Activated CD4-positive, alpha-beta T cell treated with anti-CD3 and anti-CD28 coated beads, Interleukin-2, amount 10 ng/mL, durations not matched to agents 24 days and 14 days (primary cell): ENCODE measurements around the gene MRPS18B. TPM values are rescaled to one million over a fixed set of nuclear protein-coding genes. Genes with fewer than 3 reads are reported as not detected.

Experiments used
- DNase-seq: peaks from one replicate; pipeline ENCODE4 v3.0.0; 2022
- H3K27ac Mint-ChIP-seq: one replicate; pipeline ENCODE4 v1.8.0; 2022; ENCODE audit warnings: mild to moderate bottlenecking, mixed read lengths
- H3K27me3 Mint-ChIP-seq: one replicate; pipeline ENCODE4 v1.8.0; 2022; ENCODE audit warnings: mixed read lengths
- H3K36me3 Mint-ChIP-seq: one replicate; pipeline ENCODE4 v1.8.0; 2022; ENCODE audit warnings: low read depth, mild to moderate bottlenecking, mixed read lengths
- H3K4me1 Mint-ChIP-seq: one replicate; pipeline ENCODE4 v1.8.0; 2021; ENCODE audit warnings: mixed read lengths
- H3K4me3 Mint-ChIP-seq: one replicate; pipeline ENCODE4 v1.8.0; 2022; ENCODE audit warnings: mild to moderate bottlenecking, moderate library complexity, mixed read lengths
- H3K9me3 Mint-ChIP-seq: one replicate; pipeline ENCODE4 v1.8.0; 2021; ENCODE audit warnings: mixed read lengths
- intact Hi-C: fragments of 100-400 bp; cut with micrococcal nuclease; formaldehyde crosslinking; loops from one replicate; pipeline ENCODE4 v1.15.1; 2023
- total RNA-seq: library from RNA; stranded (reverse); gene quantifications from 2 replicates; pipeline ENCODE4 v1.2.3, GENCODE V29; 2022

The MRPS18B gene
- 79.4 and 83.6 TPM in 2 replicates for total RNA-seq

DNA sequence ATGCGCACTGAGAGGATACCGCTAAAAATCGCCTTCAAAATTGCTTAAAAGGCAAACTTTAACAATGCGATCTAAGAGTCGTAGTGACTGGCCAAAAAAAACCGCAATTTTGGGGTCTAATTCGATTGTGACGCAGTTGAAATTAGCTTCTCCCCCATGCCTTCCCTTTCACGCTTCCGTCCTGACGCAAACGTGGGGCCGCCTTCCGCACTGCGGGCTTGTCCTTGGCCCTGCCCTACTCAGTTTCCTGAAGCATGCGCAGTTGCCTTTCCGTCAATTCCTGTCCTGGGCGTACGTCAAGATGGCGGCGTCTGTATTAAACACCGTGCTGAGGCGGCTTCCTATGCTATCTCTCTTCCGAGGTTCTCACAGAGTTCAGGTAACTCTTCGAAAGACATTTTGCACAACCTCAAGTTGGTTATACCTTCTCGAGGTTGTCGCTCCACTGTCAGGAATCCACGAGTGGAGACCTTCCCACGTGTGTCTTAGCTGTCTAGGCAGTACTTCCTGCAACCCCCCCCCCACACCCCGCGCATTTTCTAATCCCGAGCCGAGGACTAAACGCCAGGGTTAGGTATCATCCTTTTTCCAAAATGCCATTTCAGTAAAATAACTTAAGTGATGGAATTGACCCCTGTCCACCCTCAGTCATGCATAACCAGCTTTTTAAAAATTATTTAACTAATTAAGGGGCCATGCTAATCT, at the start of gene MRPS18B:
MRPS18B (plus strand) TSS at position 276 of the 705 bp plus-strand sequence; CDS start at position 302, 26 bp downstream.
- peaks cover 39% of the 10 kb centered on the region for H3K4me1 Mint-ChIP-seq
- peaks cover 6% of the 10 kb centered on the region for H3K27me3 Mint-ChIP-seq
- peaks cover 66% of the 10 kb centered on the region for H3K36me3 Mint-ChIP-seq
- DNase-seq, result peak; percentile 99
- peak within 1 kb of the TSS; percentile 90 for H3K4me3 Mint-ChIP-seq
- peak within 1 kb of the TSS; percentile 92 for H3K27ac Mint-ChIP-seq
- no peaks in the 10 kb centered on the region for H3K9me3 Mint-ChIP-seq
- intact Hi-C loops, result loop anchor here (1.0 to 10.0 kb wide), 12 partner anchors 9 to 553 kb away; partner anchors contain the start of genes ATAT1, C6orf136, CCHCR1 and DHX16

DNA sequence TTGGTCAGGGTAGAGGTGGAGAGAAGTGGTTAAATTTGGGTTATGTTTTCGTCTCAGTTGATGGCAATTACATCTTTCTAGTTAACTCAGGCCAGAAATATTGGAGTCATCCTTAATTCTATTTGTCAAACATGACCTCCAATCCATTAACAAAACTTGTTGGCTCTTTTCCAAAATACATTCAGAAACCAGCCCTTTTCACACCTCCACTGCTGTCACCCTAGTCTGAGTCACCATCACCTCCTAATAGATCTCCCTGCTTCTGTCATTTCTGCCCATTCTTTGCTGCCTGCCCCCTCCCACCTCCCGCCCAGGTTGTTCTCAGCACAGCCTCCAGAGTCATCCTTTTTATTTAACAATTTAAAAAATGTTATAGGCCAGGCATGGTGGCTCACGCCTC, 49.4 kb upstream of the MRPS18B start:
- no peak overlapping the region for H3K4me3 Mint-ChIP-seq
- no peak overlapping the region for H3K27ac Mint-ChIP-seq
- H3K4me1 Mint-ChIP-seq, result peaks cover 47% of the 10 kb centered on the region
- H3K27me3 Mint-ChIP-seq, result no peaks in the 10 kb centered on the region
- H3K9me3 Mint-ChIP-seq, result no peaks in the 10 kb centered on the region
- intact Hi-C loops, result no loop called here
- DNase-seq, result no peak
- peaks cover 27% of the 10 kb centered on the region for H3K36me3 Mint-ChIP-seq

DNA sequence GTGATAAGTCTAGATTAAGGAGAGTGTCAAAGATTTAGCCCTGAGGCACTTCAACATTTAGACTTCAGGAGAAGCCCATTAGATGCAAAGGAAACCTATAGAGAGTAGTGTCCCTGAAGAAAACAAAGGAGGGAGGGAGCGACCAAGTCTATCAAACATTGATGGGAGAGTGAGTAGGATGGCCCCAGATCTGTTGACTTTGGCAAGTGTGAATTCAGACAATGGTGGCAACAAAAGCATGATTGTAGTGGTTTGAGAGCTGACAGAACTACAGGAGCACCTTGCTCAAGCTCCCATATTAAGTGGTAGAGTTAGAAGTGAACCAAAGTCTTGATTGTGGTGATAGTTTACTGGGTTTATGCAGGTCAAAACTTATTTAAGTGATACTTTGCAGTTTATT, 47.4 kb upstream of the MRPS18B start:
- Mint-ChIP-seq H3K4me3 (peak overlapping the region; percentile 92), H3K9me3 (no peaks in the 10 kb centered on the region), H3K27ac (peak overlapping the region; percentile 12), H3K27me3 (no peaks in the 10 kb centered on the region), H3K36me3 (peaks cover 27% of the 10 kb centered on the region), H3K4me1 (peaks cover 58% of the 10 kb centered on the region)
- no peak for DNase-seq
- intact Hi-C loops, result loop anchor here (2.0 kb wide), 2 partner anchors 77 to 147 kb away; partner anchors contain the start of genes C6orf136 and MDC1

DNA sequence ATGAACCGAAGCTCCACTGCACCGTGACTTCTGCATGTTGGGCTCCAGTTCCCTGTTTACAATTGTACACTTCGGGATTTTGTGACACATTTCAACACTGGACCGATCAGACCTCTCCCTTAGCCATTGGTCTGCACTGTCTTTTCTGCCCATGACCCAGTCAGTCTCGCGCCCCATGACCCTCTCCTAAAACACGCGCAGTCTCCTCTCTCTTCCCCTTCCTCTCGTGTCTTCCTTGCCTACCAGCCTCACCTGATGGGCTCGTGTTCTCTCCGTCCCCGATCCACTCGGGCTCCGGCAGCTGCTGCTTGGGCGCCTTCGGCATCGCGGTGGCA, 46.9 kb upstream of the MRPS18B start:
- H3K27me3 Mint-ChIP-seq, result no peaks in the 10 kb centered on the region
- peaks cover 28% of the 10 kb centered on the region for H3K36me3 Mint-ChIP-seq
- no peak for DNase-seq
- H3K9me3 Mint-ChIP-seq, result no peaks in the 10 kb centered on the region
- H3K27ac Mint-ChIP-seq, result peak overlapping the region; percentile 99
- H3K4me3 Mint-ChIP-seq, result peak overlapping the region; percentile 92
- H3K4me1 Mint-ChIP-seq, result peaks cover 59% of the 10 kb centered on the region
- intact Hi-C loops, result loop anchor here (1.0 to 2.0 kb wide), 4 partner anchors 13 to 146 kb away; partner anchors contain the start of genes C6orf136, MDC1 and PRR3

- H3K27me3 Mint-ChIP-seq, result no peaks in the 10 kb centered on the region
These were observed 46.4 kb upstream of the MRPS18B start, which contains the start of gene ABCF1 for GRCh38 chr6:30571075-30571761. Gene ABCF1, plus strand, starts transcription at chr6:30571442. Its CDS starts 46 bp downstream, at chr6:30571488.

DNA sequence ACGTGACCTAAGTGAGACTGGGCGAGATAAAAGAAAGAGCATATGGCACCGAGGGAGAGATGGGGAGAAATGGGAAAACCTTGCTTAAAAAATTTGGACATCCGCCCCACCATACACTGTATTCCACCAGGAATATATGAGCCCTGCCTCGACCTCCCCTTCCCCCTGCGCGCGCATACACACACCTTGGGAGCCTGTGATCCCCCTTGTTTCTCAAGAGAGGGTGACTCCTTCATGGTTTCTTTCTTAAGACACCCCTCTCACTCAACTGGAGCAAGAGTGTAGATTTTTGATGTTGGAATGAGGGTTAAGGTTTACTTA, 45.9 kb upstream of the MRPS18B start:
- H3K9me3 Mint-ChIP-seq, result no peaks in the 10 kb centered on the region
- H3K36me3 Mint-ChIP-seq, result peaks cover 32% of the 10 kb centered on the region
- no peak for DNase-seq
- peak overlapping the region; percentile 92 for H3K4me3 Mint-ChIP-seq
- H3K27me3 Mint-ChIP-seq, result no peaks in the 10 kb centered on the region
- peaks cover 63% of the 10 kb centered on the region for H3K4me1 Mint-ChIP-seq
- H3K27ac Mint-ChIP-seq, result peak overlapping the region; percentile 99
- intact Hi-C loops, result loop anchor here (1.0 to 2.0 kb wide), 4 partner anchors 14 to 145 kb away; partner anchors contain the start of genes C6orf136, MDC1 and PRR3

More at GRCh38 chr6:30571075-30571761, 46.4 kb upstream of the MRPS18B start, which contains the start of gene ABCF1:
- Mint-ChIP-seq H3K36me3 (peaks cover 28% of the 10 kb centered on the region), H3K4me1 (peaks cover 59% of the 10 kb centered on the region), H3K9me3 (no peaks in the 10 kb centered on the region), H3K4me3 (peak within 1 kb of the TSS; percentile 92), H3K27ac (peak within 1 kb of the TSS; percentile 99)
- peak; percentile 100 for DNase-seq
- intact Hi-C loops, result loop anchor here (1.0 to 2.0 kb wide), 4 partner anchors 14 to 146 kb away; partner anchors contain the start of genes C6orf136, MDC1 and PRR3

- intact Hi-C loops, result no loop called here
- Mint-ChIP-seq H3K9me3 (no peaks in the 10 kb centered on the region), H3K27me3 (no peaks in the 10 kb centered on the region), H3K36me3 (peaks cover 36% of the 10 kb centered on the region), H3K27ac (peak overlapping the region; percentile 99), H3K4me3 (peak overlapping the region; percentile 92), H3K4me1 (peaks cover 67% of the 10 kb centered on the region)
- no peak for DNase-seq
These were observed 45.5 kb upstream of the MRPS18B start for GRCh38 chr6:30572148-30572547.

DNA sequence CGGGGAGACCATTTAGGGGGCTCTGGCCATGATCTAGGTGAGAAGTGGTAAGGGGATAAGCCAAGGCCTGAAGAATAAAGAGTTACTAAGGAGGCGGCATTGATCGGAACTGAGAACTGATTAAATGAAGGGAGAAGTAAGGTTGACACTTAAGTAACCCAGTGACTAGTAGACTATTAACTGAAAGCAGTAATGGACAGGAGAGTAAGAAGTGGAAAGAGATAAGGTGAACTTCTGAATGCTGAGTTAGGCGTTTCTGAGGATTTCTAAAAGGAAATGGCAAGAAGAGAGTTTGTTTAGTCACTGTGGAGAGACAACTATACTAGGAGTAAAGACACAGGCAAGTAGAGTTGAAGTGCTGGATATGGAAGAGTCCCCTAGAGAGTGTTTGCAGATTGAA, 44.5 kb upstream of the MRPS18B start:
- H3K9me3 Mint-ChIP-seq, result no peaks in the 10 kb centered on the region
- intact Hi-C loops, result no loop called here
- peaks cover 68% of the 10 kb centered on the region for H3K4me1 Mint-ChIP-seq
- H3K27ac Mint-ChIP-seq, result peak overlapping the region; percentile 39
- DNase-seq, result no peak
- peaks cover 46% of the 10 kb centered on the region for H3K36me3 Mint-ChIP-seq
- H3K4me3 Mint-ChIP-seq, result peak overlapping the region; percentile 92
- H3K27me3 Mint-ChIP-seq, result no peaks in the 10 kb centered on the region

GRCh38 chr6:30578051-30578450, 39.6 kb upstream of the MRPS18B start:
- Mint-ChIP-seq H3K9me3 (no peaks in the 10 kb centered on the region), H3K4me1 (peaks cover 34% of the 10 kb centered on the region), H3K4me3 (no peak overlapping the region), H3K36me3 (peaks cover 74% of the 10 kb centered on the region), H3K27me3 (no peaks in the 10 kb centered on the region), H3K27ac (no peak overlapping the region)
- intact Hi-C loops, result no loop called here
- no peak for DNase-seq

GRCh38 chr6:30583921-30584320, 33.7 kb upstream of the MRPS18B start:
- H3K36me3 Mint-ChIP-seq, result peaks cover 75% of the 10 kb centered on the region
- H3K27me3 Mint-ChIP-seq, result no peaks in the 10 kb centered on the region
- intact Hi-C loops, result no loop called here
- H3K4me1 Mint-ChIP-seq, result no peaks in the 10 kb centered on the region
- H3K27ac Mint-ChIP-seq, result no peak overlapping the region
- H3K4me3 Mint-ChIP-seq, result no peak overlapping the region
- DNase-seq, result no peak
- no peaks in the 10 kb centered on the region for H3K9me3 Mint-ChIP-seq

DNA sequence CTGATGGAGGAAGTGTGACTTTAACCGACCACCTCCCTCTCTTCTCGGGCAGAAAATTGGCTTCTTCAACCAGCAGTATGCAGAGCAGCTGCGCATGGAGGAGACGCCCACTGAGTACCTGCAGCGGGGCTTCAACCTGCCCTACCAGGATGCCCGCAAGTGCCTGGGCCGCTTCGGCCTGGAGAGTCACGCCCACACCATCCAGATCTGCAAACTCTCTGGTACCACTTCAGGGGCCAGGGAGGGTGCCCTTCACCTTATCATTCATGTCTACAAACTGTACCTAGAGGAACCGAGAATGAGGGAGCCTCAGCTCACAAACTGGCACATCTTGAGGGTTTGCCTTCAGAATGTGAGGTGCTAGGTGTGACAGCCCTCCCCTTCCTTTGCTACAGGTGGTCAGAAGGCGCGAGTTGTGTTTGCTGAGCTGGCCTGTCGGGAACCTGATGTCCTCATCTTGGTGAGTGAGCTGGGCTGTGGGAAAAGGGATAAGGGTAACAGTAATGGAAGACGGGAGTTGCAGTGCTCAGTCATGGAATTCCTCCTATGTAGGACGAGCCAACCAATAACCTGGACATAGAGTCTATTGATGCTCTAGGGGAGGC, 27.8 kb upstream of the MRPS18B start:
- intact Hi-C loops, result no loop called here
- no peaks in the 10 kb centered on the region for H3K27me3 Mint-ChIP-seq
- peaks cover 68% of the 10 kb centered on the region for H3K36me3 Mint-ChIP-seq
- DNase-seq, result no peak
- H3K4me1 Mint-ChIP-seq, result peaks cover 7% of the 10 kb centered on the region
- no peak overlapping the region for H3K4me3 Mint-ChIP-seq
- peak overlapping the region; percentile 25 for H3K27ac Mint-ChIP-seq
- H3K9me3 Mint-ChIP-seq, result no peaks in the 10 kb centered on the region

GRCh38 chr6:30590509-30590908, 27.1 kb upstream of the MRPS18B start:
- H3K27ac Mint-ChIP-seq, result no peak overlapping the region
- no peak overlapping the region for H3K4me3 Mint-ChIP-seq
- intact Hi-C loops, result no loop called here
- no peaks in the 10 kb centered on the region for H3K9me3 Mint-ChIP-seq
- peaks cover 66% of the 10 kb centered on the region for H3K36me3 Mint-ChIP-seq
- H3K4me1 Mint-ChIP-seq, result peaks cover 8% of the 10 kb centered on the region
- no peaks in the 10 kb centered on the region for H3K27me3 Mint-ChIP-seq
- DNase-seq, result no peak

- Mint-ChIP-seq H3K4me1 (peaks cover 9% of the 10 kb centered on the region), H3K9me3 (no peaks in the 10 kb centered on the region), H3K27ac (no peak overlapping the region), H3K36me3 (peaks cover 64% of the 10 kb centered on the region), H3K4me3 (no peak overlapping the region), H3K27me3 (no peaks in the 10 kb centered on the region)
- DNase-seq, result no peak
- intact Hi-C loops, result no loop called here
These were observed 26.6 kb upstream of the MRPS18B start for GRCh38 chr6:30591008-30591407.

GRCh38 chr6:30592287-30592686, 25.4 kb upstream of the MRPS18B start:
- DNase-seq, result no peak
- Mint-ChIP-seq H3K27me3 (no peaks in the 10 kb centered on the region), H3K4me3 (no peak overlapping the region), H3K4me1 (peaks cover 10% of the 10 kb centered on the region), H3K36me3 (peaks cover 60% of the 10 kb centered on the region), H3K9me3 (no peaks in the 10 kb centered on the region), H3K27ac (peak overlapping the region; percentile 25)
- intact Hi-C loops, result no loop called here
